OCI-M2 (cell line): ENCODE data around the gene MTFR1L.

Experiments used
- DNase-seq: peaks from one replicate; lab custom pipeline; 2025; ENCODE audit not compliant: unreplicated experiment; lab: John Stamatoyannopoulos, UW

MTFR1L gene

DNA sequence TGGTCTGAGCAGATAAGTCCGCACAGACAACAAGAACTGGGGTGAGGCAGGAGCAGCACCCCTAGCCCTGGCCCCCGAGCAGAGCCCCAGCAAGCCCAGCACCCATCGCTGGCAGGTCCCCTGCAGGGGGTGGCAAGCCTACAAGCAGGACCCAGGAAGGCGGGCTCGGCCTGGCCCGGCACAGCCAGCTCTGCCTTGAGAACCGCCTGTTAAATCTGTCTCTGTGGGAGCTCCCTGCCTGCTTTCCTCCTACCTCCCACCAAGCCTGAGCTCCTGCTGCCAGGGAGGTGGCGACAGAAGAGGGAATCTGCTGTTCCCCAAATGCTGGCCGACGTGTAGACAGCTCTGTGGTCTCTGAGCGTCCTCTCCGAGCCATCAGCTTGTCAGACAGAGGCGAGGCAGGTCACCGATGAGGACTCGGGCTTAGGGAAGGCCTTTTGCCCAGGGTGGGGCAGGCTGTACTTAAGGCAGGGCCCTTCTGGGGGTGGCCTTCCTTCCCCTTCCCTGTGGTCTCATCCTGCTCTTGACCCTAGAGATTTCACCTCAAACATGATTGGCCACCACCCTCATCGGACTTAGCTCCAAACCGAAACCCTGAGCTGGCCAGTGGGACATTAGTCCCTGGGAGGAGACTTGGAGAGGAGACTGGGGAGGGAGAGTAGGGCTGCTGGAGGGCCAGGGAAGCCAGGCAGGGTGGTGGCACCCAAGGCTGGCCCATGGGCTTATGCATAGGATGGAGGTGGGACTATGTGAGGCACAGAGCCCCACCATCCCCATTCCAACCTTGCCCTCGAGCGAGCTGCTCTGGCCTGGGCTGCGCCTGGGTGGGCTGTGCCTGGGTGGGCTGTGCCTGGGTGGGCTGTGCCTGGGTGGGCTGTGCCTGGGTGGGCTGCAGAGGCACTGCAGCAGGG lies 12.0 kb upstream of the MTFR1L start:
- DNase-seq: no peak

DNA sequence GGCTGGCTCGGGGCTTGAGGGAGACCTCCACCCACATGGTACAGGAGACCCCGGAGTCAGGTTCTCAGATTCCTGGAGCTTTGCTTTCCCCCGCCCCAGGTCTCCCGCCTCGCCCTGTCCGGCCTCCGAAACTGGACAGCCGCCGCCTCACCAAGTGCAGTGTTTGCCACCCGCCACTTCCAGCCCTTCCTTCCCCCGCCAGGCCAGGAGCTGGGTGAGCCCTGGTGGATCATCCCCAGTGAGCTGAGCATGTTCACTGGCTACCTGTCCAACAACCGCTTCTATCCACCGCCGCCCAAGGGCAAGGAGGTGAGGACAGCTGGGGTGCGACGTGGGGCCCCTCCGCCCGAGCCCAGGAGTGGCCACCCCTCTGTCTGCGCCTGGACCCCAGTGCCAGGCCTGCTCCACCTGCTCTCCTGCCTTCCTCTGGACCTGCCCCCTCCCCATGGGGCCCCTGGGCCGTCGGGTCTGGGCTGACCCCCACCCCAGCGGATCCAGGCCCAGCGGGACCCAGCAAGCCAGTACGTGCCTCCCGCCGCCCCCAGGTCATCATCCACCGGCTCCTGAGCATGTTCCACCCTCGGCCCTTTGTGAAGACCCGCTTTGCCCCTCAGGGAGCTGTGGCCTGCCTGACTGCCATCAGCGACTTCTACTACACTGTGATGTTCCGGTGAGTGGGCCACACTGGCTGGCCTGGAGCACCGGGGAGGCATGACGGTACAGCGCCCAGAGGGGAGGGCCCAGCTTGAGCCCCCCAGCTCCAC lies 11.1 kb upstream of the MTFR1L start:
- DNase-seq: no peak

DNA sequence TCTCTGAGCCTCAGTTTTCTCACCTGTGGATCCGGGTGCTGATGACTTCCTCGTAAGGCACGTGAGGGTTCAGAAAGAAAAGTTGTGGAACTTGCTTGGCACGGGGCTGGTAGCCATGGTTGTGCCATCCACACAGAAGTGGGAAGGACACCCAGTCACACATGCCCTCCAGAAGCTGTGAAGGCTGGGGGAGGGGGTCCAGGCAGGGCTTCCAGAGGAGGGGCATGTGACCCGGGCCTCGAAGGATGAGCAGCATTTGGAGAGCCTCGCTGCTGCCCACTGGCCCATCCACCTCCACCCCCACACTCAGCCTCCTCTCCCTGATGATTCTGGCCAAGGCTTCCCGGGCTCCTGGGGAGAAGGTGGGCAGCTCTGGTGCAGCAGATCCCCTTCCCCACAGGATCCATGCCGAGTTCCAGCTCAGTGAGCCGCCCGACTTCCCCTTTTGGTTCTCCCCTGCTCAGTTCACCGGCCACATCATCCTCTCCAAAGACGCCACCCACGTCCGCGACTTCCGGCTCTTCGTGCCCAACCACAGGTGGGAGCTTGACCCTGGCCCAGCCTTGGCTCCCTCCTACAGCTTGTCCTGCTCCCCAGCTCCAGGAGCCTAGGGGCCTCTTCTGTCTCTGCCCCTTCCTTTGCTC lies 10.3 kb upstream of the MTFR1L start:
- no peak for DNase-seq

DNA sequence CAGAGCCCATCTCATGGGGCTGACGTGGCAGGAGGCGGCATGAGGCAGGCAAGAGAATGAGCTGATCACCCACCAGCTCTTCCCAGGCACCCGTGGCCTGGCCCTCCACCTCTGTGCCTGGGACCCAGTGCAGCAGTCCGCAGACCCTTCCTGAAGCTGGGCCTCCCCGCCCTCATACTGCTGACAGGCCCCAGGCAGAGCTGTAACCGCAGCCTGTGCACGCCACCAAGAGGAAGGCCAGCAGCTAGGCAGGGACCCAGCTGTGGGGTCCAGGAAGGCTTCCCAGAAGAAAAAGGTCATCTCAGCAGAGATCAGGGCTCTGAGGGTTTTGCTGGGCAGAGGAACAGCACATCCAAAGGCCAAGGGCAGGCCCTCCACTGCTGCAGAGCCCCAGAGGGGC lies 9.8 kb upstream of the MTFR1L start:
- DNase-seq: no peak

DNA sequence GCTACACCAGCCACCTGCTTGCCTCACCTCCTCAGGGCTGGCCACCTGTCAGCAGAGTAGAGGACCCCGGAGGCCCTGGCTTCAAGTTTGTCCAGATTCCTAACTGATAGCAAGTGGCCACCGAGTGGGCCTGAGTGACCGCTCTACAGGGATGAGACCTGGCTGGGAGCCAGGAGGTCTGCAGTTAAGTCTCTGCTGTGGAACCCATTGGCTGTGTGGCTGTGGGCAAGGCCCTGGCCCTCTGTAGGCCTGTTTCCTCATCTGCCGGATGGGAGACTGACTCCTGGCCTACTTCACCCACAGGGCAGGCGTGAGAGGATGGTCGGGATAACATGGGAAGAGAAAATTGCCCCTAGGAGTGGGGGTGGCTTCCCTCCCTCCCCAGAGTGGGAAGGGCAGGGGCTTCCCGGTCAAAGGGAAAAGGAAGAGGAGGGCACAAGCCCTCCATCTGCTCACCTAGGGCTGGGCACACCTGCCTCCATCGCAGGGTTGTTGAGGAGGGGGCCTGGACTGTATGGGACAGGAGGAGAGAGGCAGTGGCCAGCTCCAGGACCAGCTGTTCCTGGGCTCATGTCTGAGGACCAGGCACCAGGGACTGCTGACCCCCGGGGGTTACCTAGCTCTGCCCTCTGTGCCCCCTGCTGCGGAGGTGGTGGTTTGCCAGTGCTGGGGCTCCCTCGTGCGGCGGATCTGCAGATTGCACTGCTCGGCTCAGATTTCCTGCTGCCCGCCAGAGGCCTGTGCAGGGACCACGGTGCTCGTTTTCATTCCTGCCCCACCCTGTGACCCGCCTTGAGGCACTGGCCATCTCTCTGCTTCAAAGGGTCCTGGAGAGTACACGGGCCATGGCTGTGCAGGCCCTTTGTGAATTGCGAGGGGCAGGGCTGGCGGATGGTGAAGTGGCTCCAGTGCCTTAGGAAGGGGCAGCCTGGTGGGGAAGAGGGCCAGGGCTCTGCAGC lies 9.1 kb upstream of the MTFR1L start:
- no peak for DNase-seq

DNA sequence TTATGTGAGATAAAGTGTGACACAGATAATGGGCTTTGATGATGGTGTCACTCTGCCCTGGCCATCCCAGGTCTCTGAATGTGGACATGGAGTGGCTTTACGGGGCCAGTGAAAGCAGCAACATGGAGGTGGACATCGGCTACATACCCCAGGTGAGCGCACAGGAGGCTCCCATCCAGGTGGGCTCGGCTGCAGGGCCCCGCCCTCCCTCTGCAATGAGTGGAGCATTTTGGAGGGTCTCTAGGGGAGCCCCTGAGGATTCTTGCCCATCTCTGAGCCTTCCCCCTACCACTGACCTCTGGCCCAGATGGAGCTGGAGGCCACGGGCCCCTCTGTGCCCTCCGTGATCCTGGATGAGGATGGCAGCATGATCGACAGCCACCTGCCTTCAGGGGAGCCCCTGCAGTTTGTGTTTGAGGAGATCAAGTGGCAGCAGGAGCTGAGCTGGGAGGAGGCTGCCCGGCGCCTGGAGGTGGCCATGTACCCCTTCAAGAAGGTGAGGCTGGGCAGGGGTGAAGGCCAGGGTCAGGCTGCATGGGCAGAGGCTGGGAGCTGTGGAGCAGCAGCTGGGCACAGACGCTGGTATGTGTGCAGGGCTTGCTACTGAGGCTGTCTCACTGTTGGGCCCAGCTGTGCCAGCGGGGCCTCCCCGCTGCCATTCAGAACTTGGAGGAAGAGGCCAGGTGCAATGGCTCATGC lies 8.2 kb upstream of the MTFR1L start:
- DNase-seq: no peak

DNA sequence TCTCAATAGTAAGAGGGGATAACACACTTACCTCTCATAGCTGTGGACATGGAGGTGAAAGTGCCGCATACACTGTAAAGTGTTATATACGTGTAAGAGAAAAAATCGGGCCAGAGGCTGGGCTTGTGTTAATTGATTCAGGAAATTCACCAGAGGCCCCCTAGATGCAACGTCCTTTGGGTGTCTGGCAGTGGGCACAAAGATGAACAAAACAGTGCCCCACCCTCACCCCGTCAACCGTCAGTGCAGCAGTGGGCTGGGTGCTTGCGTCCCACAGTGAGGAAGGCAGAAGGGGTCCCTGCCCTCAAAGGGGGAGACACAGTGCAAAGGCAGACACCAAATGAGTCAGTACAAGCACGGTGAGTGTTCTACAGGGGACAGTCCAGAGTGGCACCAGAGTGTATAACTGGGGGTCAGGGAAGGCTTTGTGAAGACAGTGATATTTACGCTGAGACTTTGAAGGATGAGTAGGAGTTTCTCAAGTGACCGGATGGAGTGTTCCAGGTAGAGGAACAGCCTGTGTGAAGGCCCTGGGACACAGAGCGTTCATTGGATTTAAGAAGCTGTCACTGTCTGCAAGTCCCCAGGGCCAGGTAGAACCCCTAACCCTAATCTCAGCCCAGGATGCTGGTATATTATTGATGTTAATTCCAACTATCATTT lies 6.6 kb upstream of the MTFR1L start:
- DNase-seq: no peak

DNA sequence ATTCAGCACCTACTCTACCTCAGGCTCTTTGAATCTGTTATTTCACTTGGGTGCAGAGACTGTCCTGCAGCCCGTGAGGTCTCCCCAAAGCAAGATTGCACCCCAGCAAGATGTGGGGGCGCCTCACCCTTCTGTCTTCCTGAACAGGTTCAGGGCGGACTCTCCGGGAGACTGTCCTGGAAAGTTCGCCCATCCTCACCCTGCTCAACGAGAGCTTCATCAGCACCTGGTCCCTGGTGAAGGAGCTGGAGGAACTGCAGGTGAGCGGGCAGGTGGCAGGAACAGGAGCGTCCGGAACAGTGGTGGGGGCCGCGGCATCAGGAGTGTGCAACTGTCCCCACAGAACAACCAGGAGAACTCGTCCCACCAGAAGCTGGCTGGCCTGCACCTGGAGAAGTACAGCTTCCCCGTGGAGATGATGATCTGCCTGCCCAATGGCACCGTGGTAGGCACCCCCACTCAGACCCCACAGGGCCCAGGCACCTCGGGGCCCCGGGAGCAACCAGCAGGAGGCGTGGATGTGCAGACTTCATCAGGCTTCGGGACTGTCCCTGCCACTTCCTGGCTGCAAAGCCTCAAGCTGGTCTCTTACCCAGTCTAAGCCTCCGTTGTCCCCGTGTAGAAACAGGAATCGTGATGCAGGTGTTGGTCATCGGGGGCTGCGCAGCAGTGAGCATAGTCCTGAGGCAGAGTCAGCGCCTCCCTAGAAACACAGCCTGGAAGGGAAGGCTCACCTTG lies 5.9 kb upstream of the MTFR1L start:
- DNase-seq: no peak

DNA sequence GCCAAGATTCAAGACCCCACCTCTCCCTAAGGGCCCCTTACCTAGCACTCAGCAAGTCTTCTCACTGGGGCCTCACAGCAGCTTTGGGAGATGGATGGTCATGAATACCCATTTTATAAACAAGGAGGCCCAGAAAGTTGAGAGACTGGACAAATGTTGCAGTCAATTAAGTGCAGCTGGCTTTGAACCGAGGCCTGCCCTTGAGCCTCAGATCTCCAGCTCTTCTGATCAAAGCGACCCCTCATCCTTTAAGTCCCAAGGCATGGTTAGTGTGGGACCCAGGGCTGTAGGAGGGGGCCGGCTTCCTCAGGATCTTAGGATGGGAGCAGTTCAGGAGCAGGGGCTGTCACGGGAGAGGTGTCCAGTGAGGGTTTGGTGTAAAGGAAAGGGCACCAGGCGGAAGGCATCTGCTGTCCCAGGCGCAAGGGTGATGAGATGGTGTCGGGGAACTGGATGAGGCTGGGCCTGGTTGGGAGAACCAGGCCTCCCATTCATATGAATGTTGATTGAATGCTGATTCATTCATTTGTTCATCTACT lies 5.1 kb upstream of the MTFR1L start:
- no peak for DNase-seq

DNA sequence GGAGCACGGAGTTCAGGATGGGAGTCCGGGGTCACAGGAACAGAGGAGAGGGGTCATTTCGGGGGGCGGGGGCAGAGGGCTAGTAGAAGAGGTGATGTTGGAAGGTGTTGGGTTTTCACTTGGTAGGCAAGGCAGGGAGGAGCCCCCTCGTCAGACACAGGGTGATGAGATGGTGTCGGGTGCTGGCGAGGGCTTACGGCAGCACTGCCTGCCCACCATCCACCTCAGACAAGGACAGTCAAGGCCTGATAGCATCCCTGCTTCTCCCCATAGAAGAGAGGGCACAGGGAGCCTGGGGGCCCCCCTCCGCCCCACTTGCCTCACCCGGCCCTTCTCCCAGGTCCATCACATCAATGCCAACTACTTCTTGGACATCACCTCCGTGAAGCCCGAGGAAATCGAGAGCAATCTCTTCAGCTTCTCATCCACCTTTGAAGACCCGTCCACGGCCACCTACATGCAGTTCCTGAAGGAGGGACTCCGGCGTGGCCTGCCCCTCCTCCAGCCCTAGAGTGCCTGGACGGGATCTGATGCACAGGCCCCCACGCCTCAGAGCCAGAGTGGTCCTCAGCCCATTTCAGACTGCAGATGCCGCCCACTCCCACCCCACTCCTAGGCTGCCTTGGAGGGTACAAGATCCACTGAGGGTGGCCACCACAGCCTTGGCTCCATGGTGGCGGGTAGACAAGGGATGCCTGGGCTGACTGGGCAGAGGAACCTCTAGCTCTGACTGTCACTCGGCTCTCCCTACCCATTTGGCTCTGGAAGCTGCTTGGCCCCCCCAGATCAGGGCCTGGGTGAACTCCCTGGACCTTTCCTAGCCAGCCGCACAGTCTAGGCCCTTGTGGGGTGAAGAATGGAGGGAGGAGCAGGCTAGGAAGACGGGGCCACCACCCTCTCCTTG lies 4.3 kb upstream of the MTFR1L start:
- DNase-seq: no peak

DNA sequence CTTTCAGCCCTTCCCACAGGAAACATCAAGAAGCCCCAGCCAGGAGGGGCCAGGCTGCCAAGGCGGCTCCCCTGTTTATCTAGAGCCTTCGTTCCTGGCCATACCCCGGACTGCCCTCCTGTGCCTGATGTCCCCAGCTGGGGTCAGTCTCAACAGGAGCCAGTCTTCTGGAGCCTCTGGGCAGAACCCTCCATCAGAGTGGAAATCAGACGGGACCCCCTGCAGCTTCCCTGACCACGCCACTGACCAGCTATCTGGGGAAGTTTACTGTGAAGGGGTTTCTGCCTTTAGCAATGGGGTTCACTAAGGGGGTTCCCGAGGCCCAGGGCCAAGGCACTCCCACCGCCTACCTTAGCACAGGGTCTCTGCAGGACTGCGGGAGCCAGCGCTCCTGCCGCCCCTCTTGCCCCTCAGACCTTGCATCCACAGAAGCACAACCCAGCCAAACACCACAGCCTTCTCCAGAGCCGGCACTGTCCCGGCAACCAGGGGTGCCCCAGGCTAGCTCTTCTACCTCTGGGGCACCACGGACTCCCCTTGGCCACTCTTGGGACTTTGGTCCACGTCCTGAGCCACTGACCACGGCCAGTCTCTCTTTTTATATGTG lies 3.5 kb upstream of the MTFR1L start:
- DNase-seq: no peak

DNA sequence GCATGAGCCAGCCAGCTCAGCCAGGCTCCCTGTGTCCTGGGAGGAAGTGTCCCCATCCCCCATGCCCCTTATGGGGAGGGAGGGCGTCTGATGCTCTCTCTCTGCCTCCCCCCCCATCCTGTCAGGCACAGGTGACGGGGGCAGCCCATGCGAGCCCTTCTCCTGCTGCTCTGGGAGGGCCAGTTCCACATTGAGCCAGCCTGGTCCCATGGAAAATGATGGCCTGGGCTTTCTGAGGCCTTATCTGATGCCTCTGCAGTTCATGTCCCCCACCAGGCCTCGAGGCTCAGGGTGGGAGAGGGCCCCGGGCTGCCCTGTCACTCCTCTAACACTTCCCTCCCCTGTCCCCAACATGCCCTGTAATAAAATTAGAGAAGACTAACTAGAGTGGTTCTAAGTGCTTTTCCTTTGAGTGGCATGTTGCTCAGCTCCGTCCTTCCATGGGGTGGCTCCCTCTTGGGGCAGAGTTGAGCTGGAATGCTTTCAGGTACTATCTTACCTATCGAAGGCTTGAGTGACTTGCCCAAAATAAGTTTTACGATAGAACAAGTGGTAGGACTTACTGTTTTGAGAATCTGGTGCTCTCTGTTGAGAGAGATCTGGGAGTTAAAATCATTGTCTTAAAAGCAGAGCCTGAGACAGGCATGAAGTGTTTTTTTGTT lies 1.8 kb upstream of the MTFR1L start:
- no peak for DNase-seq

DNA sequence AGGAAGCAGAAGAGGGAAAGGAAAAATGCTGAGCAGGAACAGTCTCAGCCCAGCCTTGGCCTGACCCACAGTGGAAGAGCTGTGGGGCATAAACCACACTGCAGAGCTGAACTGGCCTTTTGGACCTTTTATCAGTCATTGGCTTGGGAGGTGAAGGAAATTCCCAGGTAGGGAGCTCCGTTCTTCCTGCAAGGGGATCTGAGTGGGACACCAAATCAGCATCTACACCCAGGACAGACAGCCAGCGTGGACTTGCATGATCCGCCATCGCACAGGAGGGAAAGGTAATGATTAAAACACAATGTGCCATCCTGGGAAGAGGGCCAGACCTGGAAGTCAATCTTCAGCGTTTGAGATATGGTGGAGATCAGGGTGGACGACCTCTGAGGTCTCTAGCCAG lies 1.2 kb upstream of the MTFR1L start:
- no peak for DNase-seq

DNA sequence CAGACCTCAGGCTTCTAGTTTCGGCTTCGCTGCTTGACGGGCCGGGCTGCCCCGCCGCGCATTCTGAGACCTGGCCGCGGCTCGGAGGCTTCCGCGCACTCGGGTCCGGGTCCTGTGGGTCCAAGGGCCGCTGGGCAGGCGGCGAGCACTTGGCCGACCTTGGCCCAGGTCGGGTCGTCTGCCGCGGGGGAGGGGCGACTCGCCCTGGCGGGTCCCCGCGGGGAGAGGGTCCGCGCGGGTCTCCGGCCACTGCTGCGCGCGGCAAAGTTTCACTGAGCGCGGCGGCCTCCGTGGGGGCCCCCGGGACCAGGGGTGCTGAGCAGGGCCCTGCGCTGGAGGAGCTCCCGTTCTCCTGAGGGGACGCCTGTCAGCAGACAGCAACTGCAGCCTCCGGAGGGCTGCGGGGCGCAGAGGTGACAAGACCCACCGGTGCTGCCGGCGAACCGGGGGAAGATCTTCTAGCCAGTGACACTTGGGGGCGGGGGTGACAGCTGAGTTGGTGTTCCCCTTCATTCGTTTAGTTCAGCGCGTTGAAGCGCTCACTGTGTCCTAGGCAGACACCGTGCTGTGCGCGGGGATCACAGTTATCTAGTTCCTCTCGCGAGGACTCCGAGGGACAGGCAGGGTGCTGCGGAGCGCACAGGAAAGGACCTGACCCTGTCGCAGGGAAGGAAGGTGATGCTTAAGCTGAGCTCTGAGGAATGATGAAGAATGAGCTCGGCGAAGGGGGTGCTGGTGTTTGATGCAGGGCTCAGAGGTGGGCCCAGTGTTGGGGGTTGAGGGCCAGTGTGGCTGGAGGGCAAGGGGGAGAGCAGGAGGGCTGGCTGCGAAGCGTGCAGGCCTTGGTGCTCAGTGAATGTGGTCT lies 725 bp downstream of the MTFR1L start:
- no peak for DNase-seq

DNA sequence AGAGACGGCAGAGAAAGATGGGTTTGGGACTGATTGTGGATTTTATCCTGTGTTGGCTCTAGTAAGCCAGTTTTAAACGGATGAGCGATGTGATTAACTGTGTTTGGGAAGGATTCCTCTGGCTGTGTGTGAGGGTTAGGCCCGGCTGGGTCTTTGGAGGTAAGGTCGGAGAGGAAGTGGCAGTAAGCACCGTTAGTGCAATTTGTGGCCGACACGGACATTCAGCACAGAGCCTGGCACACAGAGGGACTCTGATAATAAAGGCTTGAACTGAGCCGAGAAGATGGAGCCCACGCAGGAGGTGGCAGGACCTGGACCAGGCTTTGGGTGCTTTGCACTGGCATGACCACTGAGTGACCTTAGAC lies 1.3 kb downstream of the MTFR1L start:
- no peak for DNase-seq

DNA sequence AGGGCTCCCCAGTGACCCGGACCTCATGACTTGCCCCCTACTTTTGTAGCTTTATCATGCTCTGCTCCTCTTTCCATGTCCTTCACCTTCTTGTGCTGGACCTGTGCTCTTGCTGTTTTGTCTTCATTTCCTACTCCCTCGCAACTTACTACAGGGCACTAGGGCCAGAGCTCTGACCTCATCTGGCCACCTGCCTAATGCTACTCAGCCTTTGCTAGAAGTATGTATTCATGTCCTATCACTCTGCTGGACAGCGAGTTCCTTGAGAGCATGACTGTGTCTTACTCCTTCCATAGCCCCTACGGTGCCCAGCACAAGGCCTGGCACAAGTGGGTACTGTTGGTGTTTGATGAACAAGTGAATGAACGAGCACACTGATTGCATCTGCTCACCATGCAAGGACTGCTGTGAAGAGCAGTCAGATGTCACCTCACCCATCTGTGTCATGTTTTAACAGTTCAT lies 1.9 kb downstream of the MTFR1L start:
- no peak for DNase-seq
